ENCODE measurements around the gene PEPD.

Gene PEPD

GRCh38 chr19:33437821-33438671 lies 83.5 kb downstream of the PEPD start:
- no peak for DNase-seq (ENCODE audit: low read depth)

GRCh38 chr19:33437393-33437820 lies 84.2 kb downstream of the PEPD start:
- DNase-seq (ENCODE audit: low read depth) = no peak

- DNase-seq (ENCODE audit: low read depth) = no peak
Observed at GRCh38 chr19:33436360-33437345, 84.9 kb downstream of the PEPD start.

GRCh38 chr19:33435706-33436359 lies 85.8 kb downstream of the PEPD start:
- DNase-seq (ENCODE audit: low read depth) = no peak

GRCh38 chr19:33434886-33435705 lies 86.5 kb downstream of the PEPD start:
- no peak for DNase-seq (ENCODE audit: low read depth)

- DNase-seq (ENCODE audit: low read depth) = no peak
Observed at GRCh38 chr19:33434069-33434885, 87.3 kb downstream of the PEPD start.

- DNase-seq (ENCODE audit: low read depth) = no peak
Observed at GRCh38 chr19:33432446-33433170, 89.0 kb downstream of the PEPD start.

GRCh38 chr19:33432015-33432414 lies 89.6 kb downstream of the PEPD start:
- DNase-seq (ENCODE audit: low read depth) = no peak

- peak; percentile 32 for DNase-seq (ENCODE audit: low read depth)
Observed at GRCh38 chr19:33430674-33431277, 90.8 kb downstream of the PEPD start.

- DNase-seq (ENCODE audit: low read depth) = peak; percentile 4
Observed at GRCh38 chr19:33429891-33430673, 91.5 kb downstream of the PEPD start.

GRCh38 chr19:33428627-33429125 lies 92.9 kb downstream of the PEPD start:
- DNase-seq (ENCODE audit: low read depth) = no peak

- no peak for DNase-seq (ENCODE audit: low read depth)
Observed at GRCh38 chr19:33427801-33428626, 93.6 kb downstream of the PEPD start.

- DNase-seq (ENCODE audit: low read depth) = no peak
Observed at GRCh38 chr19:33426621-33427361, 94.8 kb downstream of the PEPD start.

- no peak for DNase-seq (ENCODE audit: low read depth)
Observed at GRCh38 chr19:33424181-33424580, 97.4 kb downstream of the PEPD start.

- DNase-seq (ENCODE audit: low read depth) = no peak
Observed at GRCh38 chr19:33422369-33423180, 99.0 kb downstream of the PEPD start.

- DNase-seq (ENCODE audit: low read depth) = no peak
Observed at GRCh38 chr19:33421368-33421767, 100.2 kb downstream of the PEPD start.
